HCT116 (cell line): ENCODE data around the gene AKR7A2. TPM values are rescaled to one million over a fixed set of nuclear protein-coding genes. Genes with fewer than 3 reads are reported as not detected.

Experiments
- ATAC-seq: fragments of 200-7000 bp; cut with Tn5 transposase; 2 replicates; pipeline ENCODE4 v1.9.1; 2020; ENCODE audit warnings: mild to moderate bottlenecking, moderate library complexity
- BruUV-seq: library from RNA; stranded (reverse); fragments of 400-500 nt; replicated peaks from 2 replicates; lab custom pipeline; 2021; lab: Mats Ljungman, UMichigan
- CTCF ChIA-PET: fragments of 300-600 bp; sonication (Branson Sonifier 250); formaldehyde crosslinking; loops from one replicate; lab custom pipeline; 2021; ENCODE audit warnings: antibody characterized with exemption; lab: Charles Lee
- POLR2A ChIA-PET: fragments of 300-600, 350-600 bp; sonication (Branson Sonifier 250); formaldehyde crosslinking; loops from one replicate; lab custom pipeline; 2021; ENCODE audit warnings: antibody characterized with exemption; lab: Charles Lee
- RAD21 ChIA-PET, 2 experiments: fragments of 300-600 bp; sonication (Branson Sonifier 250); formaldehyde crosslinking; loops; one replicate each; lab custom pipeline; 2023; ENCODE audit warnings: low total read pairs in 2 of 2; ENCODE audit not compliant: uncharacterized antibody in 2 of 2, unreplicated experiment in 2 of 2, low non-redundant PET in 1 of 2; lab: Charles Lee
- DNase-seq: peaks from one replicate; pipeline ENCODE4 v3.0.0-alpha.2; 2010; ENCODE audit warnings: low read depth, low spot score
- H2AFZ ChIP-seq: fragments of 200-600 bp; shearing (Covaris generic), sonication (generic); 2 replicates; pipeline ENCODE4 v1.6.1; 2017; ENCODE audit warnings: low read depth, mixed run types, mixed read lengths, antibody characterized with exemption, low read length; ENCODE audit not compliant: poor library complexity, severe bottlenecking
- H3K27ac ChIP-seq: 2 replicates; pipeline ENCODE4 v1.5.1; 2012; ENCODE audit warnings: low read depth, low read length
- H3K27me3 ChIP-seq: fragments of 200-600 bp; sonication (generic); 2 replicates; pipeline ENCODE4 v1.6.1; 2016; ENCODE audit warnings: mixed run types, low read length, mixed read lengths; ENCODE audit not compliant: insufficient read depth
- H3K36me3 ChIP-seq, 2 experiments: fragments of 200-500 bp in 1 of 2; fragments of 200-600 bp in 1 of 2; sonication (Bioruptor generic) in 1 of 2; sonication (generic) in 1 of 2; 2 replicates each; pipeline versions ENCODE4 v1.5.1 to v1.6.1; 2014 to 2016; ENCODE audit warnings: low read length in 2 of 2, inconsistent platforms in 1 of 2, mixed read lengths in 1 of 2, mixed run types in 1 of 2; ENCODE audit not compliant: insufficient read depth in 2 of 2, control insufficient read depth in 1 of 2
- H3K4me1 ChIP-seq, 2 experiments: fragments of 200-600 bp in 1 of 2; sonication (generic) in 1 of 2; 2 replicates each; pipeline versions ENCODE4 v1.5.1 to v1.6.1; 2012 to 2017; ENCODE audit warnings: low read length in 2 of 2, inconsistent platforms in 1 of 2, mild to moderate bottlenecking in 1 of 2, mixed read lengths in 1 of 2, mixed run types in 1 of 2, moderate library complexity in 1 of 2; ENCODE audit not compliant: insufficient read depth in 2 of 2, control insufficient read depth in 1 of 2
- H3K4me2 ChIP-seq: fragments of 200-600 bp; sonication (generic); 2 replicates; pipeline ENCODE4 v1.6.1; 2017; ENCODE audit warnings: mixed run types, low read length, mixed read lengths
- H3K4me3 ChIP-seq, 2 experiments: fragments of 200-600 bp in 1 of 2; sonication (generic) in 1 of 2; replicated peaks in 1 of 2; 2 replicates each; pipeline ENCODE4 v1.5.1; 2011 to 2016; ENCODE audit warnings: low read length in 2 of 2, control low read depth in 1 of 2, low read depth in 1 of 2, mild to moderate bottlenecking in 1 of 2, mixed read lengths in 1 of 2, mixed run types in 1 of 2
- H3K79me2 ChIP-seq: fragments of 200-600 bp; sonication (generic); 2 replicates; pipeline ENCODE4 v1.6.1; 2017; ENCODE audit warnings: mild to moderate bottlenecking, mixed run types, low read length, moderate library complexity, mixed read lengths; ENCODE audit not compliant: insufficient read depth
- H3K9ac ChIP-seq: fragments of 200-600 bp; sonication (generic); 2 replicates; pipeline ENCODE4 v1.6.1; 2016; ENCODE audit warnings: low read length, mixed read lengths
- H3K9me2 ChIP-seq: fragments of 200-600 bp; sonication (generic), shearing (Covaris generic); 2 replicates; pipeline ENCODE4 v1.6.1; 2017; ENCODE audit warnings: mixed run types, mild to moderate bottlenecking, moderate library complexity; ENCODE audit not compliant: insufficient read depth
- H3K9me3 ChIP-seq, 2 experiments: fragments of 200-500 bp in 1 of 2; fragments of 200-600 bp in 1 of 2; sonication (Bioruptor generic) in 1 of 2; sonication (generic) in 1 of 2; 2 replicates each; pipeline ENCODE4 v1.6.1; 2014 to 2017; ENCODE audit warnings: low read length in 2 of 2, mixed read lengths in 2 of 2, inconsistent platforms in 1 of 2, low read depth in 1 of 2, mild to moderate bottlenecking in 1 of 2, mixed run types in 1 of 2, moderate library complexity in 1 of 2; ENCODE audit not compliant: control insufficient read depth in 1 of 2, insufficient read depth in 1 of 2
- H4K20me1 ChIP-seq: fragments of 200-600 bp; sonication (generic), shearing (Covaris generic); 2 replicates; pipeline ENCODE4 v1.6.1; 2017; ENCODE audit warnings: mixed run types, mild to moderate bottlenecking, moderate library complexity; ENCODE audit not compliant: insufficient read depth
- CEBPB ChIP-seq: IDR thresholded peaks from 2 replicates; pipeline ENCODE4 v1.6.1; 2012; ENCODE audit warnings: low read depth
- EGR1 ChIP-seq: IDR thresholded peaks from 2 replicates; pipeline ENCODE4 v1.6.1; 2012; ENCODE audit warnings: low read depth
- ELF1 ChIP-seq: IDR thresholded peaks from 2 replicates; pipeline ENCODE4 v1.6.1; 2012; ENCODE audit warnings: low read depth, borderline replicate concordance
- EZH2 ChIP-seq: fragments of 200-600 bp; sonication (generic); IDR thresholded peaks from 2 replicates; pipeline ENCODE4 v1.6.1; 2017; ENCODE audit warnings: antibody characterized with exemption, mixed run types
- POLR2A ChIP-seq: IDR thresholded peaks from 2 replicates; pipeline ENCODE4 v1.7.0; 2011; ENCODE audit warnings: borderline replicate concordance; ENCODE audit not compliant: insufficient read depth, insufficient read length; ENCODE audit errors: extremely low read depth
- POLR2AphosphoS5 ChIP-seq: IDR thresholded peaks from 2 replicates; pipeline ENCODE4 v1.6.1; 2011; ENCODE audit warnings: mild to moderate bottlenecking, low read depth, low read length, moderate library complexity
- RAD21 ChIP-seq: IDR thresholded peaks from 2 replicates; pipeline ENCODE4 v1.6.1; 2012; ENCODE audit warnings: low read depth, mild to moderate bottlenecking
- intact Hi-C: fragments of 100-400 bp; cut with micrococcal nuclease; formaldehyde crosslinking; loops from 2 replicates; pipeline ENCODE4 v1.10.0; 2022
- total RNA-seq: library from RNA; stranded (reverse); gene quantifications from one replicate; pipeline ENCODE4 v1.2.1, GENCODE V29; 2021; ENCODE audit not compliant: unreplicated experiment
- TF ChIP-seq, protein P1 (sequence below): IDR thresholded peaks from 2 replicates; pipeline ENCODE4 v1.6.1; 2012
- TF ChIP-seq, protein P2 (sequence below), 3 experiments: fragments of 200-600 bp in 1 of 3; sonication (generic) in 1 of 3; IDR thresholded peaks in 2 of 3; conservative IDR thresholded peaks in 1 of 3; 2 replicates each; pipeline ENCODE4 v1.5.1; 2012 to 2017; ENCODE audit warnings: low read depth in 2 of 3, low read length in 2 of 3, antibody characterized with exemption in 1 of 3, borderline replicate concordance in 1 of 3, control low read depth in 1 of 3, mild to moderate bottlenecking in 1 of 3, mixed read lengths in 1 of 3, mixed run types in 1 of 3, moderate library complexity in 1 of 3; ENCODE audit not compliant: insufficient read depth in 1 of 3
- TF ChIP-seq, protein P3 (sequence below): IDR thresholded peaks from 2 replicates; pipeline ENCODE4 v1.6.1; 2012

AKR7A2 gene
- total RNA-seq, 1 experiment from 2014 or later: 90.8 TPM

DNA sequence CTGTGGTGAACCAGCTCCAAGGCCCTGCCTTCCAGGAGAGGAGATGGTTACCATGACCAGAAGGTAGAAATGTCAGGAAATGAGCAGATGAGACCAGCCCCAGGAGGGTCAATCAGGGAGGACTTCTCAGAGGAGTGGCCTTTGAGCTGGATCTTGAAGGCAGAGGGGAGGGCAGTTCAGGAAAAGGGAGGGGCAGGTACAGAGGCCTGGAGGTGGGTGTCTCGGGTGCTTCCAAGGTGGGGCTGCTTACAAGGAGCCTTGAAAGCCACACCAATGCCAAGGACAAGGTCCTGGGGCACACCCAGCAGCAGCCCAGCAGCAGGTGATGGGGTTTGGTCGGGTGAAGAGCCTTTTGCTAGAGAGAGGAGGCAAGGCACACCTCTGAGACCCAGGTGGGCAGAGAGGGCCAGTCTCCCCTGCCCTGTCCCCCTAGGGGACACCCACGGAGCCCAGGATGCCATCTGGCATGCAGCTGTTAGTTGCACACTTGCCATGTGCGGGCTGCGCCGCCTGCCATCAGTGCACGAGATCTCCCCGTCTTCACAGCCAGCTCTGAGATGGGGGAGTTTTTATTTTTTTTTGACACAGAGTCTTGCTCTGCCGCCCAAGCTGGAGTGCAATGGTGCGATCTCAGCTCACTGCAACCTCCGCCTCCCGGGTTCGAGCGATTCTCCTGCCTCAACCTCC lies 18.6 kb upstream of the AKR7A2 start:
- no peaks in the 10 kb centered on the region for H3K9me3 ChIP-seq
- peaks cover 8 to 21% of the 10 kb centered on the region in 2 experiments for H3K4me1 ChIP-seq
- ChIA-PET POLR2A (no interaction called here), CTCF (interaction anchor here (1.3 kb wide), 1 partner anchor 323 kb away, joined by 3 read pairs; no protein-coding TSS in a partner anchor), RAD21 (no interaction called here)
- H3K4me2 ChIP-seq: no peak overlapping the region
- intact Hi-C loops: no loop called here
- ATAC-seq (no peak), DNase-seq (no peak)
- no peak overlapping the region for H3K9ac ChIP-seq
- no peaks in the 10 kb centered on the region for H4K20me1 ChIP-seq
- TF ChIP-seq ELF1 (no peak), RAD21 (no peak), EZH2 (no peak), EGR1 (no peak), POLR2AphosphoS5 (no peak), CEBPB (no peak), POLR2A (no peak)
- TF ChIP-seq, protein P1, sequence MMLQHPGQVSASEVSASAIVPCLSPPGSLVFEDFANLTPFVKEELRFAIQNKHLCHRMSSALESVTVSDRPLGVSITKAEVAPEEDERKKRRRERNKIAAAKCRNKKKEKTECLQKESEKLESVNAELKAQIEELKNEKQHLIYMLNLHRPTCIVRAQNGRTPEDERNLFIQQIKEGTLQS: no peak
- TF ChIP-seq, protein P2, sequence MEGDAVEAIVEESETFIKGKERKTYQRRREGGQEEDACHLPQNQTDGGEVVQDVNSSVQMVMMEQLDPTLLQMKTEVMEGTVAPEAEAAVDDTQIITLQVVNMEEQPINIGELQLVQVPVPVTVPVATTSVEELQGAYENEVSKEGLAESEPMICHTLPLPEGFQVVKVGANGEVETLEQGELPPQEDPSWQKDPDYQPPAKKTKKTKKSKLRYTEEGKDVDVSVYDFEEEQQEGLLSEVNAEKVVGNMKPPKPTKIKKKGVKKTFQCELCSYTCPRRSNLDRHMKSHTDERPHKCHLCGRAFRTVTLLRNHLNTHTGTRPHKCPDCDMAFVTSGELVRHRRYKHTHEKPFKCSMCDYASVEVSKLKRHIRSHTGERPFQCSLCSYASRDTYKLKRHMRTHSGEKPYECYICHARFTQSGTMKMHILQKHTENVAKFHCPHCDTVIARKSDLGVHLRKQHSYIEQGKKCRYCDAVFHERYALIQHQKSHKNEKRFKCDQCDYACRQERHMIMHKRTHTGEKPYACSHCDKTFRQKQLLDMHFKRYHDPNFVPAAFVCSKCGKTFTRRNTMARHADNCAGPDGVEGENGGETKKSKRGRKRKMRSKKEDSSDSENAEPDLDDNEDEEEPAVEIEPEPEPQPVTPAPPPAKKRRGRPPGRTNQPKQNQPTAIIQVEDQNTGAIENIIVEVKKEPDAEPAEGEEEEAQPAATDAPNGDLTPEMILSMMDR (IDR thresholded peaks at IDR 0.05 in 2 of 3, conservative IDR thresholded peaks at IDR 0.05 in 1 of 3; ENCODE audit: borderline replicate concordance in 1 of 3, insufficient read depth in 1 of 3, low read depth in 2 of 3, low read length in 2 of 3): no peak
- TF ChIP-seq, protein P3, sequence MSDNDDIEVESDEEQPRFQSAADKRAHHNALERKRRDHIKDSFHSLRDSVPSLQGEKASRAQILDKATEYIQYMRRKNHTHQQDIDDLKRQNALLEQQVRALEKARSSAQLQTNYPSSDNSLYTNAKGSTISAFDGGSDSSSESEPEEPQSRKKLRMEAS: no peak
- BruUV-seq: no TSS peak
- H3K4me3 ChIP-seq: no peak overlapping the region
- no peaks in the 10 kb centered on the region for H3K9me2 ChIP-seq
- no peak overlapping the region for H3K27ac ChIP-seq
- no peak overlapping the region for H2AFZ ChIP-seq
- no peaks in the 10 kb centered on the region; a peak in 1 of 4 replicates for H3K36me3 ChIP-seq
- H3K27me3 ChIP-seq: no peaks in the 10 kb centered on the region
- no peaks in the 10 kb centered on the region for H3K79me2 ChIP-seq
